ENCODE measurements around the gene DEPDC7. TPM values are rescaled to one million over a fixed set of nuclear protein-coding genes. Genes with fewer than 3 reads are reported as not detected.
A peak's percentile ranks its signal among the peaks of the same experiment; 100 is the strongest.
"Not testable (repeated sequence)": the region's sequence is repeated elsewhere in the genome, so short reads cannot be mapped to it uniquely, and the experiment has no call there.

Gene DEPDC7
- total and polyA plus RNA-seq, 4 donors: 7.1 to 64.8 (median 41.5) TPM

GRCh38 chr11:33044285-33044756, 28.6 kb downstream of the DEPDC7 start:
- Histone ChIP-seq H3K4me3 (ENCODE audit: low read depth in 1 of 3, low read length in 3 of 3) (no peak overlapping the region), H3K36me3 (ENCODE audit: control insufficient read depth in 4 of 4, insufficient read depth in 3 of 4, low read depth in 1 of 4, low read length in 3 of 4) (peaks cover 0 to 3% (median 0%) of the 10 kb centered on the region in 4 donors), H3K9ac (ENCODE audit: low read depth in 1 of 2, low read length in 2 of 2) (no peak overlapping the region), H3K27me3 (ENCODE audit: control insufficient read depth in 4 of 4, insufficient read depth in 4 of 4, low read length in 3 of 4) (no peaks in the 10 kb centered on the region), H3K4me1 (ENCODE audit: control insufficient read depth in 4 of 4, insufficient read depth in 4 of 4, low read length in 3 of 4) (peaks cover 2 to 23% (median 9%) of the 10 kb centered on the region in 4 donors), H3K27ac (ENCODE audit: low read depth in 1 of 2, low read length in 2 of 2) (no peak overlapping the region), H3K9me3 (ENCODE audit: control insufficient read depth in 4 of 4, low read length in 3 of 4) (no peaks in the 10 kb centered on the region)
- WGBS: 80% methylated on average over 4 of the region's 4 CpGs
- DNase-seq (ENCODE audit: low spot score): no peak
- no peak for TF ChIP-seq ATF3 (IDR thresholded peaks at IDR 0.05)

GRCh38 chr11:33045551-33046255, 30.0 kb downstream of the DEPDC7 start:
- DNase-seq (ENCODE audit: low spot score): no peak
- TF ChIP-seq ATF3 (IDR thresholded peaks at IDR 0.05) (no peak), HNF4A (conservative IDR thresholded peaks at IDR 0.05) (peak in 1 of 2 donors; percentile 35)
- Histone ChIP-seq H3K9ac (ENCODE audit: low read depth in 1 of 2, low read length in 2 of 2) (no peak overlapping the region), H3K4me1 (ENCODE audit: control insufficient read depth in 4 of 4, insufficient read depth in 4 of 4, low read length in 3 of 4) (peaks cover 2 to 18% (median 3%) of the 10 kb centered on the region in 4 donors), H3K27ac (ENCODE audit: low read depth in 1 of 2, low read length in 2 of 2) (no peak overlapping the region), H3K9me3 (ENCODE audit: control insufficient read depth in 4 of 4, low read length in 3 of 4) (no peaks in the 10 kb centered on the region), H3K27me3 (ENCODE audit: control insufficient read depth in 4 of 4, insufficient read depth in 4 of 4, low read length in 3 of 4) (no peaks in the 10 kb centered on the region), H3K4me3 (ENCODE audit: low read depth in 1 of 3, low read length in 3 of 3) (no peak overlapping the region), H3K36me3 (ENCODE audit: control insufficient read depth in 4 of 4, insufficient read depth in 3 of 4, low read depth in 1 of 4, low read length in 3 of 4) (peaks cover 0 to 3% (median 0%) of the 10 kb centered on the region in 4 donors)
- 87% methylated on average over 8 of the region's 8 CpGs for WGBS

GRCh38 chr11:33048701-33049100, 33.0 kb downstream of the DEPDC7 start:
- DNase-seq (ENCODE audit: low spot score); H3K9ac ChIP-seq (ENCODE audit: low read depth in 1 of 2, low read length in 2 of 2); H3K27me3 ChIP-seq (ENCODE audit: control insufficient read depth in 4 of 4, insufficient read depth in 4 of 4, low read length in 3 of 4); H3K9me3 ChIP-seq (ENCODE audit: control insufficient read depth in 4 of 4, low read length in 3 of 4); H3K4me3 ChIP-seq (ENCODE audit: low read depth in 1 of 3, low read length in 3 of 3); H3K27ac ChIP-seq (ENCODE audit: low read depth in 1 of 2, low read length in 2 of 2); H3K36me3 ChIP-seq (ENCODE audit: control insufficient read depth in 4 of 4, insufficient read depth in 3 of 4, low read depth in 1 of 4, low read length in 3 of 4): not testable (repeated sequence)
- WGBS: 81% methylated on average over 6 of the region's 6 CpGs
- peaks cover 0 to 13% (median 2%) of the 10 kb centered on the region in 4 donors for H3K4me1 ChIP-seq (ENCODE audit: control insufficient read depth in 4 of 4, insufficient read depth in 4 of 4, low read length in 3 of 4)

GRCh38 chr11:33049565-33050408, 34.1 kb downstream of the DEPDC7 start:
- H3K9ac ChIP-seq (ENCODE audit: low read depth in 1 of 2, low read length in 2 of 2): not testable (repeated sequence)
- 87% methylated on average over 3 of the region's 3 CpGs for WGBS

GRCh38 chr11:33052231-33052630, 36.6 kb downstream of the DEPDC7 start:
- 89% methylated on average over 2 of the region's 2 CpGs for WGBS
- no peaks in the 10 kb centered on the region for H3K27me3 ChIP-seq (ENCODE audit: control insufficient read depth in 4 of 4, insufficient read depth in 4 of 4, low read length in 3 of 4)
- H3K4me3 ChIP-seq (ENCODE audit: low read depth in 1 of 3, low read length in 3 of 3): no peak overlapping the region
- no peak overlapping the region for H3K9ac ChIP-seq (ENCODE audit: low read depth in 1 of 2, low read length in 2 of 2)
- H3K27ac ChIP-seq (ENCODE audit: low read depth in 1 of 2, low read length in 2 of 2): no peak overlapping the region
- no peaks in the 10 kb centered on the region for H3K9me3 ChIP-seq (ENCODE audit: control insufficient read depth in 4 of 4, low read length in 3 of 4)
- no peak for DNase-seq (ENCODE audit: low spot score)
- peaks cover 0 to 3% (median 0%) of the 10 kb centered on the region in 4 donors for H3K4me1 ChIP-seq (ENCODE audit: control insufficient read depth in 4 of 4, insufficient read depth in 4 of 4, low read length in 3 of 4)
- peaks cover 0 to 3% (median under 1%) of the 10 kb centered on the region in 4 donors for H3K36me3 ChIP-seq (ENCODE audit: control insufficient read depth in 4 of 4, insufficient read depth in 3 of 4, low read depth in 1 of 4, low read length in 3 of 4)
- TF ChIP-seq SP1 (IDR thresholded peaks at IDR 0.05) (no peak), FOXA2 (IDR thresholded peaks at IDR 0.05) (no peak), JUND (IDR thresholded peaks at IDR 0.05) (no peak), EGR1 (IDR thresholded peaks at IDR 0.05; ENCODE audit: low read depth in 2 of 2) (no peak), FOXA1 (IDR thresholded peaks at IDR 0.05) (no peak), ZBTB33 (IDR thresholded peaks at IDR 0.05) (no peak), HNF4G (IDR thresholded peaks at IDR 0.05) (no peak), RAD21 (IDR thresholded peaks at IDR 0.05) (no peak), GABPA (IDR thresholded peaks at IDR 0.05 in 1 of 2, conservative IDR thresholded peaks at IDR 0.05 in 1 of 2) (no peak), TAF1 (conservative IDR thresholded peaks at IDR 0.05) (no peak), HNF4A (conservative IDR thresholded peaks at IDR 0.05) (no peak), ATF3 (IDR thresholded peaks at IDR 0.05) (no peak)

More at GRCh38 chr11:33049565-33050408, 34.1 kb downstream of the DEPDC7 start:
- not testable (repeated sequence) for H3K27me3 ChIP-seq (ENCODE audit: control insufficient read depth in 4 of 4, insufficient read depth in 4 of 4, low read length in 3 of 4); H3K36me3 ChIP-seq (ENCODE audit: control insufficient read depth in 4 of 4, insufficient read depth in 3 of 4, low read depth in 1 of 4, low read length in 3 of 4); H3K9me3 ChIP-seq (ENCODE audit: control insufficient read depth in 4 of 4, low read length in 3 of 4); DNase-seq (ENCODE audit: low spot score); H3K4me3 ChIP-seq (ENCODE audit: low read depth in 1 of 3, low read length in 3 of 3); H3K27ac ChIP-seq (ENCODE audit: low read depth in 1 of 2, low read length in 2 of 2)
- peaks cover 0 to 13% (median 2%) of the 10 kb centered on the region in 4 donors for H3K4me1 ChIP-seq (ENCODE audit: control insufficient read depth in 4 of 4, insufficient read depth in 4 of 4, low read length in 3 of 4)
- peak in 1 of 2 donors; percentile 8 for TF ChIP-seq HNF4A (conservative IDR thresholded peaks at IDR 0.05)

All from liver (tissue), 9 donors.